HUES6 (cell line): Measurements from ENCODE around the gene DMRT1.

Experiments
- H3K27ac ChIP-seq: 2 replicates; pipeline ENCODE4 v1.7.0; 2013; ENCODE audit warnings: low read depth, mild to moderate bottlenecking, low read length, inconsistent platforms
- H3K27me3 ChIP-seq: 2 replicates; pipeline ENCODE4 v1.6.1; 2013; ENCODE audit warnings: low read length; ENCODE audit not compliant: control insufficient read depth, insufficient read depth
- H3K36me3 ChIP-seq: 2 replicates; pipeline ENCODE4 v1.6.1; 2013; ENCODE audit warnings: low read length; ENCODE audit not compliant: control insufficient read depth, insufficient read depth
- H3K4me1 ChIP-seq: 2 replicates; pipeline ENCODE4 v1.6.1; 2013; ENCODE audit warnings: low read length; ENCODE audit not compliant: control insufficient read depth, insufficient read depth
- H3K4me3 ChIP-seq: 2 replicates; pipeline ENCODE4 v1.5.1; 2013; ENCODE audit warnings: low read depth, low read length
- H3K9ac ChIP-seq: one replicate; pipeline ENCODE4 v1.6.1; 2013; ENCODE audit warnings: mild to moderate bottlenecking, low read length
- H3K9me3 ChIP-seq: 2 replicates; pipeline ENCODE4 v1.6.1; 2013; ENCODE audit warnings: low read depth, low read length; ENCODE audit not compliant: control insufficient read depth, insufficient read depth

The DMRT1 gene

DNA sequence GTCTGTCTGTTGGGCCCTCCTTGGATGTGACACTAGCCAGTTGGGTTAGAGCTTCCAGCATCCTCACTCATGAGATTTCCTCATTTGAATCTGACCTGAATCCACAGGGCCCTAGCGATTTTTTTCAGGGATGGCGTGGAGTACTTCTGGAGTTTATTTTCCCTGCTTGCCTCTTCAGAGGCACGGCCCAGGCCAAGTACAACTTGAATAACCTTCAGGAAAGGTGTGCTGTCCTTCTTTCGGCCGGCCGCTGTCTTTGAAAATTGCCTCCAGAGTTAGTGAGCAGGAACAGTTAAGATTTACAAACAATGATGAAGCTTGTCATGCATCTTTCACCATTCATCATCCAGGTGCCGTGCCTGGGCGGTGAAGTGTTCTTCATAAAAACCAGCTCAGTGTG is 85.5 kb downstream of the DMRT1 start:
- H3K4me1 ChIP-seq = no peaks in the 10 kb centered on the region
- H3K9ac ChIP-seq = no peak overlapping the region
- H3K27ac ChIP-seq = no peak overlapping the region
- no peak overlapping the region for H3K4me3 ChIP-seq
- no peaks in the 10 kb centered on the region for H3K36me3 ChIP-seq
- peaks cover 5% of the 10 kb centered on the region for H3K27me3 ChIP-seq
- H3K9me3 ChIP-seq = no peaks in the 10 kb centered on the region

- H3K4me1 ChIP-seq = no peaks in the 10 kb centered on the region
- no peak overlapping the region for H3K9ac ChIP-seq
- H3K4me3 ChIP-seq = no peak overlapping the region
- no peaks in the 10 kb centered on the region for H3K36me3 ChIP-seq
- no peak overlapping the region for H3K27ac ChIP-seq
- H3K9me3 ChIP-seq = no peaks in the 10 kb centered on the region
- H3K27me3 ChIP-seq = no peaks in the 10 kb centered on the region; the same call in 1 of the 2 replicates
Observed at GRCh38 chr9:928363-929042, 87.0 kb downstream of the DMRT1 start.

DNA sequence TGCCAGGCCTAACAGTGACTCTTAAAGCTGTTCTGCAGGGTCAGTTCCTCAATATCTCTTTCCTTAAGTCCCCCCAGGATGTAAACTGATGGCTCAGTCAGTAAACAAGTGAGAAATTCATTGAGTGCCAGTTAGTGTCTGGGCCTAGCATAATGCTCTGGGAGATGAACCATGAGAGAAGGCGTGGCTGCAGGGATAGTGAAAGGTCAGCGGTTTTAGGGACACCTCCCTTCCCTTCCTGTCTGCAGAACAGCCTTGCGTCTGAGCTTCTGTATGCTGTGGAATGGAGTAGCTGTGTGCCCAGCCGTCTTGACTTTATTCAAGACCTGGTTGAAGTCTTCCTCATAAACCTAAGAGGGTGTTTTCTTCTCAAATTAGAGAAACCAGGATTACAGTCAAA is 88.2 kb downstream of the DMRT1 start:
- no peaks in the 10 kb centered on the region; the same call in 1 of the 2 replicates for H3K27me3 ChIP-seq
- no peak overlapping the region for H3K9ac ChIP-seq
- H3K9me3 ChIP-seq = no peaks in the 10 kb centered on the region
- no peak overlapping the region for H3K4me3 ChIP-seq
- no peaks in the 10 kb centered on the region for H3K4me1 ChIP-seq
- no peaks in the 10 kb centered on the region for H3K36me3 ChIP-seq
- no peak overlapping the region for H3K27ac ChIP-seq

GRCh38 chr9:933356-933755 is 91.9 kb downstream of the DMRT1 start:
- Histone ChIP-seq H3K27ac (no peak overlapping the region), H3K4me1 (no peaks in the 10 kb centered on the region), H3K9me3 (0 out of 2 replicates have a peak, but pooled peaks cover 6% of the 10 kb centered on the region), H3K9ac (no peak overlapping the region), H3K27me3 (no peaks in the 10 kb centered on the region; the same call in 1 of the 2 replicates), H3K4me3 (no peak overlapping the region), H3K36me3 (no peaks in the 10 kb centered on the region)

GRCh38 chr9:935348-935965 is 94.0 kb downstream of the DMRT1 start:
- Histone ChIP-seq H3K27ac (no peak overlapping the region), H3K27me3 (no peaks in the 10 kb centered on the region; the same call in 1 of the 2 replicates), H3K4me1 (no peaks in the 10 kb centered on the region), H3K4me3 (no peak overlapping the region), H3K9me3 (peaks cover 12% of the 10 kb centered on the region), H3K36me3 (no peaks in the 10 kb centered on the region), H3K9ac (no peak overlapping the region)

DNA sequence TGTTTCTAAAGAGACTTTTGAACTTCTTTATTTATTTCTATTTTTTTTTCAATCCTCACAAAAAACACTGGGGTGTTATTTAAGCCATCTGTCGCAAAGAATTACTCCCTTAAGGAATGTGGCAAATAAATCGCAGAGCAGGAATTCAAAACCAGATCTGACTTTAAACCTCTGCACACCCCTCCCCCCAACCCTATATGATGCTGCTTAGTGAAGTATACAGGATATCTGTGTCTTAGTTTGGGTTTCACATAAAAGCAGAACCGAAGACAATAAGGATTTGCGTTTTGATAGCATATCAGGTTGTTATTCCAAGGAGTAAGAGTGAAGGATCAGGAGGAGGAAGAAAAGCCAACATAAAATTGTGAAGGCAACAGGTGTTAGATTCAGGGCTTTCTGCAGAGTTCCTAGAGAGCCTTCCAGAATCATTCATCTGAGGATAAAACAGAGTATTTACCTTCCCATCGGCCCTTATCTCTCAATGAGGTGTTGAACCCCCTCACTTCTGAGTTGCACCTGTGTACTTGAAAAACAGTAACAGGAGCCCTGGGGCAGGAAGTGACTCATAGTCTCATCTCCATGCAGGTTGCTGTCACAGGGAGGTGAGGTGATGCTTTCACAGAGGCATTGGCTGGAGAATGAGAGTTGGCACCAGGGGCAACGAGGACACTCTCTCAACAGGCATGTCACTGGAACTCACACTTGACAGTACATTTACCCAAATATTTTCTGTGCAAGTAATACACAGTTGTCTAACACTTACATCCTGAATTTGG is 101.5 kb downstream of the DMRT1 start:
- Histone ChIP-seq H3K4me3 (no peak overlapping the region), H3K27me3 (no peaks in the 10 kb centered on the region), H3K9ac (no peak overlapping the region), H3K27ac (no peak overlapping the region), H3K4me1 (peaks cover 8% of the 10 kb centered on the region; the same call in 1 of the 2 replicates), H3K9me3 (peaks cover 7% of the 10 kb centered on the region), H3K36me3 (no peaks in the 10 kb centered on the region)

DNA sequence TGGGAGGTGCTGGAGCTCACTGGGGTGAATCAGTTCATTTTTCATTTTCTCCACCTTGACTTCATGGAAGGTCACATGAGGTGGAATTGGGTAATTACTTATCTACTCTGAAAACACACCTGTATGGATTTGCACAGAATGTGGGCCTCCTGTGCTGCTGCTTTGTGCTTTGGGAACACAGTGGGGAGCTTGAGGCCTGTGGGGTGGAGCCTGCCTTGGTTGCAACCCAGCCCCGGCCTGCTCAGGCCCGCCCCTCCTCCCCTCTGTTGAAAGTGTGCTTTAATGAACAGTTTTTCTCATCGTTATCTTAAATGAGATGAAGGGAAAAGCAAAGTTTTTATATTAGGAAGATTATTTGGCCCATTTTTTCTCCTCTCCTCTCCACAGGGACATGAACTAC is 106.5 kb downstream of the DMRT1 start:
- no peak overlapping the region for H3K27ac ChIP-seq
- H3K4me3 ChIP-seq = no peak overlapping the region
- H3K27me3 ChIP-seq = peaks cover 7% of the 10 kb centered on the region; the same call in 1 of the 2 replicates
- no peaks in the 10 kb centered on the region for H3K9me3 ChIP-seq
- H3K9ac ChIP-seq = no peak overlapping the region
- H3K4me1 ChIP-seq = peaks cover 5% of the 10 kb centered on the region; the same call in 1 of the 2 replicates
- H3K36me3 ChIP-seq = no peaks in the 10 kb centered on the region

GRCh38 chr9:948497-948896 is 107.0 kb downstream of the DMRT1 start:
- no peak overlapping the region for H3K27ac ChIP-seq
- H3K9ac ChIP-seq = no peak overlapping the region
- H3K4me1 ChIP-seq = no peaks in the 10 kb centered on the region; the same call in 1 of the 2 replicates
- H3K36me3 ChIP-seq = no peaks in the 10 kb centered on the region
- H3K27me3 ChIP-seq = peaks cover 11% of the 10 kb centered on the region
- H3K4me3 ChIP-seq = no peak overlapping the region
- no peaks in the 10 kb centered on the region for H3K9me3 ChIP-seq

DNA sequence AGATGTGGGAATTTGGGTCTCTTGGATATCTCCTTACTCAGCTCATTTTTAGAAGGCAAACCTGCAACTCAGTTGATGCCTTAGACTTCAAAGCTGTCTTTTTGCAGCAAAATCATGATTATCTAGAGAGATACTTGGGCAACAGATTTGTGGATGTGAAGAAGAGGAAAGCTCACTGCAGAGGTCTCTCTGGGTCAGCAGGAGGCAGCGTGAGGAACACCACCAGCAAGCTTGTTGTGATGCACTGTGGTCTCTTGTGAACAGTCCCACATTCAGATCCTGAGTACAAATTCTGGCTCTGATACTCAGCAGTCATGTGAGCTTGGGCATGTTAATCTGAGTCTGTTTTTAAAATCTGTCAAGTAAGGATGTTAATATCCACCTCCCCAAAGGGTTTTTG is 108.6 kb downstream of the DMRT1 start:
- H3K9ac ChIP-seq = no peak overlapping the region
- no peak overlapping the region for H3K4me3 ChIP-seq
- no peak overlapping the region for H3K27ac ChIP-seq
- peaks cover 22% of the 10 kb centered on the region for H3K27me3 ChIP-seq
- H3K4me1 ChIP-seq = no peaks in the 10 kb centered on the region
- H3K9me3 ChIP-seq = no peaks in the 10 kb centered on the region
- no peaks in the 10 kb centered on the region for H3K36me3 ChIP-seq

DNA sequence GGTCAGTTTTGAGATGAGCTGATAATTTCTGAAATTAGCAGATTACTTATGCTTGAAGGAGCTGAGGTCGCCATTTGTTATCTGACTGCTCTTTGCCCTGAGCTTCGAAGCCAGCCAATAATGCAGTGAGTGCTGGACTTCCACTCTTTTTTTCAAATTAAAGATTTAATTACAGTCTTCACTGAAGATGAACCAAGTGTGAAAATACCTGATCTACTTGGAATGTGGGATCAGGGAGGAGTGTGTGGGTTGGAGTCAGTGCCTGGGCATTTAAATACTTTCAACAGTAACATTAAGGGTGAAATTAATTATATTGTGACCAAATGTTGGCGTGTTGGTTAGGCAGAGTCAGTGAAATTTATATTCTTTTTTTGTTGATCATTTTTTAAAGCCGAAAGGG is 111.0 kb downstream of the DMRT1 start:
- Histone ChIP-seq H3K4me1 (no peaks in the 10 kb centered on the region), H3K27me3 (peaks cover 28% of the 10 kb centered on the region), H3K9ac (no peak overlapping the region), H3K9me3 (no peaks in the 10 kb centered on the region), H3K36me3 (no peaks in the 10 kb centered on the region), H3K4me3 (no peak overlapping the region), H3K27ac (no peak overlapping the region)

DNA sequence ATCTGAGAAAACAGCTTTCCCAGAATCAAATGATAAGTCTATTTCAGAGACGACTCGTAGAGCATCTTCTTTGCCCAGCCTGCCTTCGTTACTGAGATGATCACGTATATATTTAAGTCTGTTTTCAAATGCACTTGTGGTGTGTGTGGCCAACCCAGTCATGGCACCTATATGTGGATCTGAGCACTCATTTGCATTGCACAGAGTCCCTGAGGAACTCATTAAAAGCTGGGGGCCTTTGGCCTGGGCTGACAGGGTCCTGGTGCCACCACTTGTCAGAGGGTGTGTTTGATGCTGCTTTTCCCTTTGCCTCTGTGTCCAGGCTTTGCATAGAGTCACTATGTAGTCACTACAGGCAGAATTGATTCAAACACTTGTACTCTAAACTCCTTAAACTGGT is 117.6 kb downstream of the DMRT1 start:
- no peaks in the 10 kb centered on the region for H3K4me1 ChIP-seq
- no peak overlapping the region for H3K9ac ChIP-seq
- no peaks in the 10 kb centered on the region for H3K9me3 ChIP-seq
- H3K4me3 ChIP-seq = no peak overlapping the region
- peaks cover 60% of the 10 kb centered on the region for H3K27me3 ChIP-seq
- no peak overlapping the region for H3K27ac ChIP-seq
- no peaks in the 10 kb centered on the region for H3K36me3 ChIP-seq
